HG02973 (cell line): ENCODE measurements around the gene DACH1.
A peak's percentile ranks its signal among the peaks of the same experiment; 100 is the strongest.
"Not testable (repeated sequence)": the region's sequence is repeated elsewhere in the genome, so short reads cannot be mapped to it uniquely, and the experiment has no call there.

Source experiments
- ATAC-seq: cut with Tn5 transposase; IDR thresholded peaks from one replicate; pipeline ENCODE4 v1.9.1; 2021; ENCODE audit warnings: moderate library complexity; ENCODE audit not compliant: unreplicated experiment

The DACH1 gene

DNA sequence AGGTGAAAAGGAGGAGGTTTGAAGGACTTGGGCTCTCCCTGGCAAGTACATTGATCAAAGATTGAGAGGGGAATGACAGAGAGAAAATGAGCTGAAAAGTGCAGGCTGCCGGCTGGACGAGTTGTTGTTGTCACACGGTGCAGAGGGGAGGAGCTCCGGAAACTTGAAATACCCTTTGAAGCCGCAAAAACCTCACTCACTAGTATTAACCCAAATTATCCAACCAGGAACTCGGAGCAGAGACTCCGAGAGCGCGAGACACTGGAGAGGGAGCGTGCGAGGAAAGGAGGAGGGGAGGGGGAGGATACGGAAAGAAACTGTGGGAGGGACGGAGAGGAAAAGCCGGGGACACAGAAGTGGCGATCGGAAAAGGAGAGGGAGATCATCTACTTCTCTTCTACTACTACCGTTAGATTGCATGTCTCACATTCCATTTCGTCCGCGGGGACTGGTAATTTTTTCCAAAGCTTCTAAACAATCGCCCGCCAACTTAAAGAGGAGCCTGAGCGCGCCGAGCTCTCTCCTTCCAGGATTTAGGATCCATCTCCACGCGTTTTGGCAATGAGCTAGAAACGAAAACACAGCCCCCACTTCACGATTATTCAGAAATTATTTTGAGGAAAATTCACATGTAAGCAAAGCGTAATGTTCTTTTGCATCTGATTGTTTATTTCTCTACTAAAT, at the start of gene DACH1:
TSS of gene DACH1 (minus strand) at position 74 of the 684 bp plus-strand sequence.
- ATAC-seq = peak; percentile 69

DNA sequence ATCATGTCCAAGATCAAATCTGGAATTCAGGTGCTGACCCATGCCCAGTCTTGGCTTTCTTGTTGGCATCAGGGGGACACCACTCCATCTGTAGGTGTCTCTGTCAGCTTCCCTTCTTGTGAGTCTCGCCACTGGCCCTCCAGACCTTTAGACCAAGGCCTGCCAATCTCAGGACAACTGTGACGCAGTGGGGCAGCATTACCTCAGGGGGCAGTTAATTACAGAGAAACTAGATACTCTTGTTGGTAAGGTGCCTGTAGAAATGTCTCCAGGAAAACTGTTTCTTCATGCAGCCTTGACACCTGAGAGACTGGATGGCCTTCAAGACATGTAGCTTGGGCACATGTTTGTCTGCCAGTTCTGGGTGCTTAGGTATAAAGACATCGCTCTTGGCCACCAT, 46.7 kb upstream of the DACH1 start:
- no peak for ATAC-seq

DNA sequence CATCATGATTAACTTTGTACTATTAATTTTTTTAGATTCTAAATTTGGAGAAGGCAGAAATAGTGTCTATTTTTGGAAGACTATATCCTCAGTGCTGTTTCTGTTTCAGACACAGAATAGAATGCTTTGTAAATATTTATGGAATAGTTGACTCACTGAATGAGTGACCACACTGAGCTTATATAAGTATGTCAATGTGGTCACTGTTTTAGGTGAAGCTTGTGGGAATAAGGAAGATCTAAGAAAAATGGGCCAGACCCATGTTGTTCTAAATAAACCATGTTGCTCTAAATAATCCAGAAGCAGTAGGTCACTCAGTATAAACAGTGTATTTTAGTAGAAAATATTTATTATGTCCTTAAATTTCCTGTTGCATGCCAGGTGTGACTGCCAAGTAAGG, 45.5 kb upstream of the DACH1 start:
- ATAC-seq = no peak

DNA sequence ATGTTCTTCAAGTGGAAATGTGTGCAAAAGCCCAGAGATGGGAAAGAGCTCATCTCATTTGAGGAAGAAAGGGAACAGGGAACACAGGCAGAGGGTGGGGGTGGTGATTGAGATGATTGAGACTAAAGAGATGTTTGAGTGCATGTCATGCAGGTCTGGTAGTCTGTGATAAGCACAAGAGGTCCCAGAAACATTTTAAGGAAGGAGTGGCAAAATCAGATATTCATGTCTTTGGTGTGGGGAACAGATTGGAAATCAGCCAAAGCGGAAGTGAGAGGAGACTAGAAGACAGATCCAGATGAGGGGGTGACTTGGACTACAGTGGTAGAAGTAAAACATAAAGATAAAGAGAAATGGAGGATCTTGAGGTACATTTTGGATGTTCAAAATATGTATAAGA, 39.4 kb upstream of the DACH1 start:
- ATAC-seq = no peak

DNA sequence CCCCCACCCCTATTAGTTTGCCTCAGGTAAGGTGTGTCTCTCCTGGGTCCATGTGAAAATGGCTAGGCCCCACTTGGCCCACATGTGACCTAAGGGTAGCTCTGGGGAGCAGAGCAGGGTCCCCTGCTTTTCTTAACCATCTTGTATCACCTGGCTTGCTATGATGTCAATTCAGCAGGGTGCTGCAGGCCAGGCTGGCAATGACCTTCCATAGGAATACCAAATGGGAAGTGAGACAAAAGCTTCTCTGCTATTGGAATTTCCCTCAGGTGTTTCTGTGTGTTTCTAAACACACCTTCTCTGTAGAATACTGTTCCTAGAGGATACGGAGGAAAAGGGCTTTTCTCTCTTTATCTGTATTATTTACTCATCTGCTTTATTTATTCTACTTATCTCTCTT, 35.7 kb upstream of the DACH1 start:
- no peak for ATAC-seq

DNA sequence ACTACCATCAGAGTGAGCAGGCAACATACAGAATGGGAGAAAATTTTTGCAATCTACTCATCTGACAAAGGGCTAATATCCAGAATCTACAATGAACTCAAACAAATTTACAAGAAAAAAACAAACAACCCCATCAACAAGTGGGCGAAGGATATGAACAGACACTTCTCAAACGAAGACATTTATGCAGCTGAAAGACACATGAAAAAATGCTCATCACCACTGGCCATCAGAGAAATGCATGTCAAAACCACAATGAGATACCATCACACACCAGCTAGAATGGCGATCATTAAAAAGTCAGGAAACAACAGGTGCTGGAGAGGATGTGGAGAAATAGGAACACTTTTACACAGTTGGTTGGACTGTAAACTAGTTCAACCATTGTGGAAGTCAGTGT, 26.5 kb upstream of the DACH1 start:
- not testable (repeated sequence) for ATAC-seq

DNA sequence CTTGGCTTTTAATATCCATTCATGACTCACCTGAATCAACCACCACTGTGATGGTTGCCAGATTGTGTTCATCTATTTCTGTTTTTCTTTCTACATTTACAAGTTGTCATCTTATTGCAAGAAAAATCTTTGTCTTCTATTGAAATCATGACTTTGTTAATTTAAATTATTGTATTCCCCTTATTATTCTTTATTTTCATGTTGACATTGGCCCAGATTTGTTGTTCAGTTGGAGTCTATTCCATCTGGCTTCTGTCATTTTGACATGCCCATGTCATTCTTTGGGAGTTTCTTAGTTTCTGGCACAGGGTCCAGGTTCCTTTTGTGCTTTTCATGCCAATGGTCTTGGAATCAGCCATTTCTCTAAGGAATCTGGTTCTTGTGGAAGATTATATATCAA, 19.9 kb upstream of the DACH1 start:
- ATAC-seq = no peak

DNA sequence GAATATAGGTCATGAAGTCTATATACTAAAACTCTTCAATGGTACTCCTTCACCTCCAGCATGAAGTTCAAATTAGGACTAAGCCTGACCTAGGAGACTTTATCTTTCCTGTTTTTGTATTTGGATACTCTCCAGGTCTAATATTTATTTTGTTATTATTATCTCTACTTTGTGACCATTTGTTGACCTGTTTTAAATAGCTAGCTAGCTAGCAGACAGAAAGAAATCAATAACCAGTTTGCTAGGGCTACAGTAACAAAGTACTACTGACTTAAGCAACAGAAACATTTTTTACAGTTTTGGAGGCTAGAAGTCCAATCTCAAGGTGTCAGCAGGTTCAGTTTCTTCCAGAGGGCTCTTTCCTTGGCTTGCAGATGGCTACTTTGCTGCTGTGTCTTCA, 15.1 kb upstream of the DACH1 start:
- no peak for ATAC-seq

DNA sequence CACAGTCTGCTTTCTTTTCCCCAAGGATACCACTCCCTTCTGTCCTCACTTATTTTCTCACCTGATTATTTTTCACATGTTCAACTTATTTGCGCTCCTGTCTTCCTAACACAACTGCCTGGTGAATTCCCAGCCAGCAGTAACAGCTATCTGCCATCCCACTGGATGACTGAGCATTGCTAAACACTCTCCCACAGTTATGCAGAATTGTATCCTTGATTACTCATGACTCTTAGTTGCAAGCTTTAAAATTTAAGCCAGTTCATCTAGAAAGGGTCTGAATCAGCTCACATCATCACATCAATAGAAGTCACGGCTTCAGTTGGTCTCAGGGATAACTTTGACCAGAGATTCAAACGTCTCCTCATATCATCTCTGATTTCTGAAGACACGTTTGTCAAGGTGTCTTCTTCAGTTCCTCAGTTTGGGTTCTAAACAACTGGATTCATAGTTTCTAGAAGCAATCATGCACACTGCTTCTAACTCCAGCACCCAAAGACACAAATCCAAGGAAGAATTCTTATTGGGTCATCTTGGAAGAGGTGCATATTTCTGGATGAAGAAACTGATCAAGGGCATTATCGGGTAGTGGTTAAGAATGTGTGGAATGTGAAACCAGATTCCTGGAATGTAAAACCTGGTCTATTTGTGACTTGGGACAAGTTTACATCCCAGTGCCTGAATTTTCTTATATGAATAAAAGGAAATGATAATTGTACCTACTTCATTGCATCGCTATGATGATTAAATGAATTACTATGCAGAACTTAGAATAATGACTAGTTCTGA, 13.9 kb upstream of the DACH1 start:
- no peak for ATAC-seq

DNA sequence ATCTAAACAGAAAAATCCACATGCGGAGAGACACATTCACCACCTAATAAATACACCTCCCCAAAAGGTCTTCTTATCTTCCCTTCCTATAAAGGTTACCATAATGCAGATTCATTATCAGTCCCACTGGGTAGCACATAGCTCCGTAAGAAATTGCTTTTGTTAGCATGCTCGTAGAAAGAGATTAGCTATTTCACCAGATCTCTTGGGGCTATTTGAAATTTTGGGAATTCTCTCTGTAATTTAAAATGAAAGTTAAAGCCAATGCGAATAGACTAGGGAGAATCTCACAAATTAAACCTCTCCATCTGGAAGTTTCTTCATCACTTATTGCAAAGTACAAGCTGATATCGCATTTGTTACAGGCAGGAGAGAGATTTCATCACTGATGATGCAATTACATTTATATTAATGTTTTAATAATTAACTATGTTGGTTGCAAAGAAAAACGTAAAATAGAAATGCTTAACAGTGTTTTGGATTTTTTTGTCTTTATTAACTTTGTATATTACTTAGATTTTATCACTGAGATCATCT, 12.9 kb upstream of the DACH1 start:
- ATAC-seq = no peak

DNA sequence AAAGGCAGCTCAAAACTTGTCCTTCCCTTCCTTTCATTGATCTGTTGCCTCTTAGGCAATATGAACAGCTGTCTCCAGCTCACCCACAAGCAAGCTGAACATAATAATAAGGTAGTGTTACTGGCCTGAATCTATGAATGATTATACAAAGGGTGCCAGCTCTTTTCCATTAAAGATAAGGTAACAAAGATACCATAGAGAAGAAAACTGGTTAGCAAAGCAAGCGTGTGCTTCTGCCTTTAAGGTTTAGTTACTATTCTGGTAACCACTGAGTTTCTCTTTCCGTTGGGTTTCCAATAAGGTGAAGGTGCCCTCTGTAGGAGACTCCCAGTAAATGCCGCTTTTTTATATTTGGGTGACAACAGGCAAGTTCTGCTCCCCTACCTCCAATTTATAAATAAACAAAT, 12.1 kb upstream of the DACH1 start:
- ATAC-seq = peak; percentile 95

DNA sequence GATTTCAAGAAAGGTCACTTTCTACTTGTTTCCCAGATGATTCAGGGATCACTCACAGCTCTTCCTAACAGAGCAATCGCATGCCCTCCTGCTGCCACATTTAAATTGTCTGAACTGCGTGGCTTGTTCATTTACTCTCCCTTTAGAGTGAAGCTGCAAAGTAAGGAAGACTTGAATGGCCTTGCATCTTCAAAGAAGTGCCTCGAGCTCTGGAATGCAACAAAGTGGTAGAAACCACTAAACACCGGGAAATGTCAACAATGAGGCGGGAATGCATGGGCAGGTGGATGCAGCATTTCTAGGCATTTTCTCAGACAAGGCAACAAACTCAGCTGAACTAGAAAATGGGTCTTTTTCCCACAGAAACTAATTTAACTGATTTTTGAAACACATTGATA, 10.3 kb upstream of the DACH1 start:
- ATAC-seq = no peak

DNA sequence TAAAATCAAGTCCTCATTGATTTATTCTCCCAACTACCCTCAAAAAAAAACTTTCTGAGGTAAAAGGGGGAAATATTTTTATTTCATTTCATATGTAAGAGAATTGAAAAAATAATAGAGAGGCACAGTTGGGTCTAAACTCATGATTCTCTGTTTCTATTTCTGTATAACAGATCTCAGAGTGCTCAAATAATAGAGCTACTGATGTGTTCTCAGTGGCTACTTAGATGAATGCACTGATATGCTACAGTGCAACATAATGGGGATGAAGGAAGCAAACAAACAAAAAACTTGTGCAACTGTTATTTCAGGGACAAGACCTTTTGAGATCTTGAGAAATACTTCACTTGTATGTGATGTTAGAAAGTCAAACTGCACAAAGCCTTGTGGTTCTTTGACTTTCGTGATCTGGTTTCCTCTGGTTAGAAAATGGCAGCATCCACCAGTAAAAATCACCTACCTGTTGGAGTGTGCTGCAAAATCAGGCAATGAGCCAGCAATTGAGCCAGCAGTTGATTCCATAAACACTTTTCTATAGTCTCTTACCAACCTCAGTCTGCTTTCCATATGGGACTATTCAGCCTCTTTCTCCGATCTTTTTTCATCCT, 9.7 kb upstream of the DACH1 start:
- no peak for ATAC-seq

DNA sequence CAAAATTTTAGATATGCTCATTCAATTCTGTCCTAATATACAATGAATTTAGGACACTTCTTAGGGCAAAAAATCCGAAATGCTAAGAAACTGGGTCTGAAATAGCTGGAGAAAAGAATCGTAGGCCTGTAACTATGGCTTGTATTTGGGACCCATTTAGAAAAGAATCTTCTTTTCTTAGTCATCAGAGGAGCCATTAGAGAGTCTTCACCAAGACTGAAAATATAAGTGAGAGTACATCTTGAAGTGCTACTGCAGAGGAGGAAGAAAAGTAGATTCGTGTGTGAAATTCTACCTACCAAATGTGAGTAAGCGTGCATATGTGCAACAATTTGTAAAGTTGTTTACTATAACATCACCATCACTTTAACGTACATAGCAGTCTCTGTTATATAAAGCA, 8.8 kb upstream of the DACH1 start:
- peak; percentile 39 for ATAC-seq

DNA sequence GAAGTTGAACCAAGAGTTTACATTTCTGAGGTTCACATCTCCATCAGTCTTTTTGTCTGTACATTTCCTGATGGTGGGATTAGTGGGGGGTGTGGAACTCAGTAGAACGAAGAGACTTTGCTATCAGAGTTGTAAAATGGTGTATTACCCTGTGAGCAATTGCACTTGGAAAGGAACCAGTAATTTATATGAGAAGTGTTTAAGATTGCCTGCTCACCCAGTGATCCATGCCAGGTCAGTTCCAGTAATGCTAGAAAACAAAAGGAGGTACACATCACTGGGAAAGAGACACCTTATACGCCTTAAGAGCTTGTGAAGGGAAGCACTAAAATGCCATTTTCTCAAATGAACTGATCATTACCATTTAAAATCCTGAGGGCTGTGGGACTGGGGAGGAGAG, 7.5 kb upstream of the DACH1 start:
- no peak for ATAC-seq

DNA sequence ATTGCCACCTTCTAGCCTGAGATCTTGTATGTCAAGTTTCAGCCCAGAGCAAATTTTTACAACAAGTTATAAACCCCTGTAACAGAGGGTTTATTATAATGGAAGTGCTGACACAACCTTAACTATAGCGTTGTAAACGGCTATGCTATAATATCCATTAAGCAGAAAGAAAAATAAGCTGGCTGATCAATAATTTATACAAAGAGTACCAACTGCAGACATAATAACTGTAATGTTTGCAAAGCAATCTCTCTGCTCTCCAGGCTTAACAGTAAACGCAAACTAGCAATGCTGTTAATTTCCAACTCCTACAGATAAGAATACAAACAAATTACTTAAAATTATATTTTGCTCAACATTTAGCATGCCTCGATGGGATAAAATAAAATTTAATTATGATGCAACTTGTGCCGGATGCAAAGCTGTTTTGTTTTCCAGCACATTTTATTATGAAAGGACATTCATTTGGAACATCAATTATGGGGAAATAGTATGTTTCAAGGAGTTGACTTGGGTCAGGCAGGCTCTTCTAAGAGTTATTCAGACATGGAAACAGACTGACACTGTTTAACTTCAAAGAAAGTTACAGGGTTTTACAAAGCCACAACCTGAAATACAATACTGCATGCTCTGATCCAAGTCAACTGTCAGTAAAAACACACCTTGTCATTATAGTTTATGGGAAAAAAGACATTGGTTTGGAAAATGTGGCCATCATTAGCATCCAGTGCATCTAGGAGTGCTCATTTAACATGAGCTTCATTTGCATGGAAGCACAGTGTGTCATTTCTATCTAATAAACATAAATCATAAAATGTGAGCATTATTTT, 6.6 kb upstream of the DACH1 start:
- ATAC-seq = no peak

DNA sequence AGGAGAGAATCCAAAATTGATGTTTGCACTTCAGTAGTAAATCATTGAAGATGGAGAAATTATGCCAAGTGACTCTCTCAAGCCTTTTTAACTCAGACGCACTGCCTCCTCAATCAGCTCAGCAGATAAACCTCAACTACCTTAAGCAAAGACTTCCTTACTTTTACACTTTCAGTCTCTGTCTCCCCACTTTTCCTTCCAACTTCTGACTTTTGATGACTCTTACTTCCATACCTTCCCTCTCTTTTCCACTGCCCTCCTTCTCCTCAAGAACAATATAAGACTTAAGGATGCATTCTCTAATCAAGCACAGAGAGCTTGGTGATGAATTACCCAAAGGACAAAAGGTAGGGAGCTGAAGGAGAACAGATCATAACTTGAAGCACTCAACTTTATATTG, 4.8 kb upstream of the DACH1 start:
- no peak for ATAC-seq

DNA sequence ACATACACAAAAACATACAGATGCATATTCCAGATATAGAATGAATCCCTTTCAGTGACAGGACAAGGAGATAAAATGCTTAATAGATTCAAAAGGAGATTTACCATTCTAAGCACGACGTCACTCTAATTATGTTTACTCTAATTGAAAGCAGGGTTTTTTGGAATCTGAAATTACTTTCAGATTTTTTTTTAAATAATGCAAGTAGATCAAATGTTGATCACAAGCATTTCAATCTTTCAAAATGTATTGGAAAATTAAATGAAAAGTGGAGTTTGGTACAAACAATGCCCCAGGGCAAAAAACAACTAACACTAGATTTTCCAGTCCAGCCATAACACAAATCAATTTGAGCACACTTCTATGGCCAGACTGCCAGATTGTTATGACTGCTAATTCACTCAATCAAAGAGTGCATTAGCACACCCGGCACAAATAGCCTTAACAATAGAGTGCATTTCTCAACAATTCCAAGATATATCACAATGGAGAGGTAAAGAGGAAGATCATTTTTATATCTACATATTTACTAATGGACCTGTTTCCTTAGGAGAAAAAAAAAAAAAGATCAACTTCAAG, 4.3 kb upstream of the DACH1 start:
- no peak for ATAC-seq

DNA sequence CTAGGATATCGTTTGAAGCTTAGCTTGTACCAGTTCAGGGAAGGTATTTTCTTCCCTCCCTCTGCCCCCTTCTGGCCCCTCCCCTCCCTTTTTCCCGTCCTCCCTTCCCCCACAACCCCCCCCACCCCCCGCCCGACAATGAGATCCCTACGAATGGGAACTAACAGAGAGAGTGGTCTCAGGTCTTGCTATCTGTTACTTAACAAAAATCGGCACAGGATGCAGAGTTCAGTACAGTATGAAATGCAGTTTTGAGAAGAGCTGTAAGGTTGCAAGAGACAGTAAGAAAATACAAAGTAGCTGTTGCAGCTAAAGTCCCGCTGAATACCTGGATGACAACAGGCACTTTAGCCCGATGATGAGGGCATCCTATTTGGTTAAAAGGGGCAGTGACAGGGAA, 3.1 kb upstream of the DACH1 start:
- ATAC-seq = no peak

DNA sequence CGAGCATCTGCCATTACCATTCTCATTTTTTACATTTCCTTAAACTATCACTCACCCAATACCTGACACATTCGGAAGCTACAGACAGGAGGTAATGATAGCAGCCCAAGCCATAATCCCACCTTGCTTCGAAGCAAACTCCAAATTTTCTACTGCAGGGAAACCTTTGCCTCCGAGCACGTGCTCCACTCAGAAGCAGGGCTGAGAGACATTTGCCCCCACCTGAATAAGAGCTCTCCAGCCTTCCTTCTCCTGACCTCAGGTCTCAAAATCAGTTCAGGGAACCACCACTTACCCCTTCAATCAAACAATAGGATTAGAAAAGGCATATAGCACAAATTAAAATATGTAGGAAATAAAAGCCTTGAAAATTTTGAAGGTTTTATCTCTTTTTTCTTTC, 2.3 kb upstream of the DACH1 start:
- no peak for ATAC-seq
